Activated B cell treated with CpG ODN at 0.5 μM for 24 hours (primary cell): ENCODE measurements around the gene LYRM4. TPM values are rescaled to one million over a fixed set of nuclear protein-coding genes. Genes with fewer than 3 reads are reported as not detected.

Experiments used
- ATAC-seq: fragments of 200-7000 bp; cut with Tn5 transposase; one replicate; pipeline ENCODE4 v1.10.0; 2021; ENCODE audit warnings: low read depth, mild to moderate bottlenecking, moderate library complexity
- CTCF ChIA-PET: fragments of 350-600 bp; sonication (Branson Sonifier 250); formaldehyde crosslinking; loops from one replicate; lab custom pipeline; 2021; ENCODE audit warnings: antibody characterized with exemption; lab: Charles Lee
- POLR2A ChIA-PET: fragments of 350-600 bp; sonication (Branson Sonifier 250); formaldehyde crosslinking; loops from one replicate; lab custom pipeline; 2021; ENCODE audit warnings: antibody characterized with exemption; lab: Charles Lee
- DNase-seq: peaks from one replicate; pipeline ENCODE4 v3.0.0; 2022
- H3K27ac Mint-ChIP-seq: one replicate; pipeline ENCODE4 v1.8.0; 2020; ENCODE audit warnings: mixed read lengths
- H3K27me3 Mint-ChIP-seq: one replicate; pipeline ENCODE4 v1.8.0; 2021; ENCODE audit warnings: mixed read lengths
- H3K36me3 Mint-ChIP-seq: one replicate; pipeline ENCODE4 v1.8.0; 2021; ENCODE audit warnings: low read depth, mixed read lengths
- H3K4me1 Mint-ChIP-seq: one replicate; pipeline ENCODE4 v1.8.0; 2021; ENCODE audit warnings: mixed read lengths
- H3K4me3 Mint-ChIP-seq: one replicate; pipeline ENCODE4 v1.8.0; 2020; ENCODE audit warnings: mild to moderate bottlenecking, mixed read lengths
- H3K9me3 Mint-ChIP-seq: one replicate; pipeline ENCODE4 v1.8.0; 2020; ENCODE audit warnings: mixed read lengths
- CTCF ChIP-seq: fragments of 200-600 bp; IDR thresholded peaks from one replicate; pipeline ENCODE4 v1.8.0; 2022; ENCODE audit warnings: antibody characterized with exemption, mild to moderate bottlenecking
- intact Hi-C: fragments of 100-400 bp; cut with micrococcal nuclease; formaldehyde crosslinking; loops from one replicate; pipeline ENCODE4 v1.15.1; 2024
- total RNA-seq: library from RNA; stranded (reverse); gene quantifications from 2 replicates; pipeline ENCODE4 v1.2.3, GENCODE V29; 2022

Gene LYRM4
- total RNA-seq, 1 donor from 2014 or later: 51.2 TPM

GRCh38 chr6:5164092-5164491 lies 96.7 kb downstream of the LYRM4 start:
- intact Hi-C loops: no loop called here
- Mint-ChIP-seq H3K4me3 (no peak overlapping the region), H3K4me1 (no peaks in the 10 kb centered on the region), H3K27ac (no peak overlapping the region), H3K9me3 (no peaks in the 10 kb centered on the region), H3K36me3 (no peaks in the 10 kb centered on the region), H3K27me3 (no peaks in the 10 kb centered on the region)
- no peak for TF ChIP-seq CTCF
- ChIA-PET POLR2A (no interaction called here), CTCF (no interaction called here)
- no peak for DNase-seq
- no peak for ATAC-seq

DNA sequence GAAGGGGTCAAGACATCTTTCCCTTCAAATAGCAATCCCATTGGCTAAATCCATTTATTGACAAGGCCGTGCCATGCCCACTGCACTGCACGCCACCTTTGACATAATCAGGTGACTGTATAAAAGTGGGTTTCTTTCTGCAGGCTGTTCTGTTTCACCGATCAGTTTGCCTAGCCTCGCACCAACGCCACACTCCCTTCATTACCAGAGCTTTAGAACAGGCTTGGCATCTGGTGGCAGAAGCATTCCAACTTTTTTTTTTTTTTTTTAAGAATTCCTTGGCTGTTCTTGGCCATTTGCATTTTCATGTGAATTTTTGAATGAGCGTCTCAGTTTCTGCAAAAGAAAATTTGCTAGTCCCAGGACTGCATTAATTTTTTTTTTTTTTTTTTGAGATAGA lies 97.5 kb downstream of the LYRM4 start:
- Mint-ChIP-seq H3K27ac (no peak overlapping the region), H3K4me1 (no peaks in the 10 kb centered on the region), H3K4me3 (no peak overlapping the region), H3K9me3 (no peaks in the 10 kb centered on the region), H3K36me3 (no peaks in the 10 kb centered on the region), H3K27me3 (no peaks in the 10 kb centered on the region)
- no peak for TF ChIP-seq CTCF
- DNase-seq: no peak
- intact Hi-C loops: no loop called here
- ChIA-PET CTCF (no interaction called here), POLR2A (no interaction called here)
- no peak for ATAC-seq

DNA sequence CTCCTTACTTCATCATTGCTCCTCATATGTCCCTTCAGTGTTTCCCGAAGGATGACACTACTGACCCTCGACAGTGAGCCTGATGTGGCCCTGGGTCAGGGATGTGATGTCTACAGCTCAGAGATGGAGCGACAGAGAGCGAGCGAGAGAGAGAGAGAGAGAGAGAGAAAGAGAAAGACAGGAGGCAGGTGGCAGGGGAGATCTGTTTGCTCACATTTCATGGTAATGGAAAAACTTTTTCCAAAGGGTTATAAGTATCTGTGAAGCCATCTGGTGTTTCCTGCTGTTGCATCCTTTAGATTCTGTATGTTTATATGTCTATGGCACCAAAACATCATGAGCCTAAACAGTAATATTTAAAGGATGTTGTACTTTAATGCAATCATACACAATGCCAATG lies 98.4 kb downstream of the LYRM4 start:
- H3K27me3 Mint-ChIP-seq: no peaks in the 10 kb centered on the region
- intact Hi-C loops: no loop called here
- no peak for TF ChIP-seq CTCF
- no peak overlapping the region for H3K27ac Mint-ChIP-seq
- no peaks in the 10 kb centered on the region for H3K4me1 Mint-ChIP-seq
- ATAC-seq: no peak
- ChIA-PET POLR2A (no interaction called here), CTCF (no interaction called here)
- H3K36me3 Mint-ChIP-seq: no peaks in the 10 kb centered on the region
- H3K9me3 Mint-ChIP-seq: no peaks in the 10 kb centered on the region
- no peak for DNase-seq
- no peak overlapping the region for H3K4me3 Mint-ChIP-seq

- Mint-ChIP-seq H3K27ac (no peak overlapping the region), H3K4me3 (no peak overlapping the region), H3K9me3 (no peaks in the 10 kb centered on the region), H3K36me3 (no peaks in the 10 kb centered on the region), H3K4me1 (no peaks in the 10 kb centered on the region), H3K27me3 (no peaks in the 10 kb centered on the region)
- POLR2A ChIA-PET: no interaction called here
- CTCF ChIA-PET: no interaction called here
- no peak for ATAC-seq
- DNase-seq: no peak
- TF ChIP-seq CTCF: no peak
- intact Hi-C loops: no loop called here
Observed at GRCh38 chr6:5160206-5160605, 100.5 kb downstream of the LYRM4 start.

DNA sequence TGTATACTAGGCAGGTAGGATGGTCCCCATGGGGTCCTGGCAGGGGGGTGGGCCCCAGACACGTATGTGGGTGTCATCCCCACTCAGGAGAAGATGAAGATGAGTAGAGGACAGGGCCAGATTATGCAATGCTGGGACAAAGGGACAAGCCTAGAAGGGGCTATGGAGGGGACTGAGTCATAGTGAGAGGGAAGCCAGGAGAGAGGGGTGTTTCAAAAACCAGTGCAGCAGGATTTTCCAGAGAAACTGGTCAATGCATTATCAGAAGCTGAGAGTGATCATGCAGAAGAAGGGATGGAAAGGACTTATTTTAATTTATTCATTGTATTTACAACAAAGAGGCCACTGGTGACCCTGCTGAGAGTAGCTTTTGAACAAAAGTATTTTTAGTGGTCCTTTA lies 101.6 kb downstream of the LYRM4 start:
- DNase-seq: no peak
- no peak for TF ChIP-seq CTCF
- intact Hi-C loops: no loop called here

More for the DNA sequence above, 101.6 kb downstream of the LYRM4 start:
- ChIA-PET CTCF (no interaction called here), POLR2A (no interaction called here)
- Mint-ChIP-seq H3K27ac (no peak overlapping the region), H3K9me3 (no peaks in the 10 kb centered on the region), H3K4me3 (no peak overlapping the region), H3K27me3 (no peaks in the 10 kb centered on the region), H3K4me1 (no peaks in the 10 kb centered on the region), H3K36me3 (no peaks in the 10 kb centered on the region)
- ATAC-seq: no peak
